GM19397 (cell line): ENCODE data around the gene RAB4A.

Source experiments
- ATAC-seq: cut with Tn5 transposase; IDR thresholded peaks from one replicate; pipeline ENCODE4 v1.9.1; 2021; ENCODE audit warnings: mild to moderate bottlenecking, moderate library complexity; ENCODE audit not compliant: unreplicated experiment

Gene RAB4A

DNA sequence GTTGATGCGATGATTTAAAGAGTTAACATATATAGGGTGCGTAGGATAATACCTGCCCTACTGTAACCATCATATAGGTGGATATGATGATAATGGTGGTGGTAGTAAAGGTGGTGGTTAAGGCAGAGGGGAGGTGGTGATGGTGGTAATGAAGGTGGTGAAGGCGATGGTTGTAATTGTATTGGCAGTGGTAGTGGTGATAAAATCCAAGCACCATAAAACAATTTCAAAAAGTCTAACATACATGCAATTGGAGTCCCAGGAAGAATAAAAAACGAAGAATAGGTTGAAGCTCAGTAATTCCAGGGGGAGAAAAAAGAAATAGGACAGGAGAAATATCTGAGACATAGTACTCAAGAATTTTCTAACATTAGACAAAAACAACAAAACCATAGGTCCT lies 27.3 kb upstream of the RAB4A start:
- ATAC-seq, result no peak

DNA sequence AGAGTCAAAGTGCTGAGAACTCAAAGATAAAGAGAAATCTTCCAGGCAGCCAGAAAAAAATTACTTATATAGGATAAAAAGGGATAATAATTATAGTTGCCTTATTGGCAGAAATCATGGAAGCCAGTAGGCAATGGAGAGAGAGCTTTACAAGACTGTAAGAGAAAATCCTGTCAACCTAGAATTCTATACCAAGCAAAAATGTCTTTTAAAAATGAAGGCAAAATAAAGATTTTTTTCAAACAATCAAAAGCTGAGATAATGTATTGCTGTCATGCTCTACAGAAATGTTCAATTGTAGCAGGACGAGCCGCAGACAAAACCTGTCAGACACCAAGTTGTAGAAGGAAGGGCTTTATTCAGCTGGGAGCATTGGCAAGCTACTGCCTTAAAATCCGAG lies 26.8 kb upstream of the RAB4A start:
- ATAC-seq, result no peak

DNA sequence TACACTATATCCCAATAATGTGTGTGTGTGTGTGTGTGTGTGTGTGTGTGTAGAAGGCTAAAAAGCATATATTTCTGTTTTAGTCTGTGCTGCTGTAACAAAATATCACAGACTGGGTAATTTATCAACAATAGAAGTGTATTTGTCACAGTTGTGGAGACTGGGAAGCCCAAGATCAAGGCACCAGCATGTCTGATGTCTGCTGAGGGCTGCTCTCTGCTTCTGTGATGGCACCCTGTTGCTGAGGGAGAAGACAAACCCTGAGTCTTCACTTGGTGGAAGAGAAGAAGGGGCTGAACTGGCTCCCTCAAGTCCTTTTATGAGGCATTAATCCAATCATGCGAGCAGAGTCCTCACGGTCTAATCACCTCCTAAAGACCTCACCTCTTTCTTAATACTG lies 23.0 kb upstream of the RAB4A start:
- ATAC-seq, result no peak

DNA sequence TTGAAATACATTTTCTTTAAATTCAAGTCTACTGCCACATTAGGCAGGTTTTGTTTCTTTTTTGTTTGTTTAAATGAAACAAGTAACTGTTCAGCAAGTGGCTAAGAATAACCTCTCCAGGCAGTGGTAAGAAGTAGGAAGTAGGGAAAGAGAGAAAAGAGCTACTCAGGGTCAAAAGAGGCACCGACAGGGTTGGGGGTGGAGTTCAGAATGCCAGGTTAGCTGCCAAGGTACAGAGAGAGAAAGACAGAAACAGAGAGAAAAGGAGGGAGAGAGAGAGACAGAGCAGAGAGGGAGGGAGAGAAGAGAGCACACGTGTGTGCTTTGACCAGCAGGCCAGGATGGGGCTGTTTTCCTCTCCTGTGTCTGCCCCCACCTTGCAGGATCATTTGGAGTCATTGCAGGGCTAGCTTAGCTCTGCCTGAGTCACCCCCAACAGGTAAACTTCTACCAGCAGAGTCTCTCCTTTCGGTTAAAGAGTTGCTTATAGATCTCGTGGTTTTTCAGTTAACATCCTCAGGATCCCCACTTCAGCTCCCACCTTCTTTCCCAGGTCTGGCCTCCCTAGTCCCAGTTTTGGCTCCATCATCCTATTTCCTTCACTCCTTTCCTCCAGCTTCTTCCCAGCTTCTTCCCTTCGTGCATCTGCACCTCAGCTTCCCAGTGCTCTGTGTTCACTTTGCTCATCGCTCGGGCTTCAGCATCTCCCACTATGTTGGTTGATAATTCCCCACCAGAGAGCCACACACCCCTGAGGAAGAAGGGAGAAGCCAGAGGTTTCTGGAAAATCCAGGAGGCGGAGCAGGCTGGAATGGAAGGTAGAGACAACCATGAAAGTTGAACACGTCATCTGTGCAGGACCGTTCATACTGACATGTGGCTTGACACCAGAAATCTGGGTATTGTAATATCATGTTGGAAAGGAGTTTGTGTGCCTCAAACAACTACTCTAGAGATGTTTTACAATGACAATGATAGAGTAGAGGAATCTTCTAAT lies 21.8 kb upstream of the RAB4A start:
- no peak for ATAC-seq

DNA sequence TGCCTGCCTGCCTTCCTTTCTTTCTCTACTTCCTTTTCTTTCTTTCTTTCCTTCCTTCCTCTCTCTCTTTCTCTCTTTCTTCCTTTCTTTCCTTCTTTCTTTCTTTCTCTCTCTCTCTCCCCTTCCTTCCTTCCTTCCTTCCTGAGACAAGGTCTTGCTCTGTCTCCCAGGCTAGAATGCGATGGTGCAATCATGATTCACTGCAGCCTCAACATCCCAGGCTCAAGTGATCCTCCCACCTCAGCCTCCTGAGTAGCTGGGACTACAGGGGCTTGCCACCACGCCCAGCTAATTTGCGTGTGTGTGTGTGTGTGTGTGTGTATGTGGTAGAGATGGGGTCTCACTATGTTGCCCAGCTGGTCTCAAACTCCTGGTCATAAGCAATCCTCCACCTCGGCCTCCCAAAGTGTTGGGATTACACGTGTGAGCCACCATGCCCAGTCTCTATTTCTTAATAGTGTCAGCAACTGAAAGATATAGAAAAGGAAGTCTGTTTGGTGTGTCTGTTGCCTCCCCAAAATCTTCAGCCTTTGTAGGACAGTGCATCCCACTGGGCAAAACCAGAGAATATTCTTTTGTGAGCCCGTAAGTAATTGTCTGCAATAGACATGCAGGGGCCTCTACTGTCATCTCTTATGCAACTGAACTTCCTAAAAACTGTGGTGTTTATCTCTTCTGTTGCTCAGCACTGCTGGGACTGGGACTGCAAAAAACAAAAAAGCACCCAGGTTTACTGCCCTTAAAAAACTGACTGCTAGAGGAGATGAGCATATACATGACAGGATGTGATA lies 20.9 kb upstream of the RAB4A start:
- ATAC-seq, result no peak

DNA sequence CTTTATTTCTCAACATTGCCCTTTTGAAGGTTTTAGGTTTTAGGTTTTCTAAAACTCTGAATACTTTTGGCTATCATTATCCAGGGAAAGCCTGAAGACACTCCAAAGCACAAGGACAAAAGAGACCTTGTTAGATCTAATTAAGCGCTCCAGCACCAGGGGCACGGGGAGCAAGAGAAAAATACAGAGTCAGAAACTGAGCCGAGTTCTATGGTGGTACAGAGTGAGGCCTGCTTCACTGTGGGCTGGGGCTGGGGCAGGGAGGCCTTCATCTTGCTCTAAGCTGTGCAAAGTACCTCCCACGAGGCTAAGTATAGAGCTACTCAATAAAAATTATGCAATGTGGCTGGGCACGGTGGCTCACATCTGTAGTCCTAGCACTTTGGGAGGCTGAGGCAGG lies 19.7 kb upstream of the RAB4A start:
- ATAC-seq, result no peak

DNA sequence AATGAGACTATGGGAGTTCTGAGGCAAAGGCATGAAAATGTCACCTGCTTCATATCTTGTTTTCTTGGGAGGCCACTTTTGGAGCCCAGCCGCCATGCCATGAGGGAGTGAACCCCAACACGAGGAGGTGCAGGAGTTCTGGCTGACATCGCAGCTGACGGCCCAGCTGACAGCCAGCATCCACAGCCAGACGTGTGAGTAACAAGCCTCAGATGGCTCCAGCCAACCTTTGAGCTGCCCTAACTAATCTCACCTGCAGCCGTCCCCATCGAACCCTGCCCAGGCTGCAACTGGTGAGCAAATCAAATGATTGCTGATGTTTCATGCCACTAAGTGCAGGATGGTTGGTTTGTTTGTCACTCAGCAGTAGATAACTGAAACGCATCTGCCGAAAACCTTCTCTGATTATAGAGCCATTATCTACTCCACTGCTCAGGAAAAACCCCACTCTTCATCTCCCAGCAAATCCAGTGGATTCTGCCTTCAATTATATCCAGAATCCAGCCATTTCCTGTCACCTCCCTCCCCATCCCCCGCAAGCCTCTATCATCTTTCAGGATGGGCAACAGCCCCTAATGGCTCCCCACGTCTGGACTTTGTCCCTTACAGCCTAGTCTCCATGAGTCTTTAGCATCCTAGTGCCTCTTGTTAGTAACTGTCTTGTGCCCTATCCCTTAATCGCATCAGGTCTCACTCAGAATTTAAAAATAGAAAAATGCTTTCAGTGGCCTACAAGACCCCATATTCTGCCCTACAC lies 18.5 kb upstream of the RAB4A start:
- no peak for ATAC-seq

DNA sequence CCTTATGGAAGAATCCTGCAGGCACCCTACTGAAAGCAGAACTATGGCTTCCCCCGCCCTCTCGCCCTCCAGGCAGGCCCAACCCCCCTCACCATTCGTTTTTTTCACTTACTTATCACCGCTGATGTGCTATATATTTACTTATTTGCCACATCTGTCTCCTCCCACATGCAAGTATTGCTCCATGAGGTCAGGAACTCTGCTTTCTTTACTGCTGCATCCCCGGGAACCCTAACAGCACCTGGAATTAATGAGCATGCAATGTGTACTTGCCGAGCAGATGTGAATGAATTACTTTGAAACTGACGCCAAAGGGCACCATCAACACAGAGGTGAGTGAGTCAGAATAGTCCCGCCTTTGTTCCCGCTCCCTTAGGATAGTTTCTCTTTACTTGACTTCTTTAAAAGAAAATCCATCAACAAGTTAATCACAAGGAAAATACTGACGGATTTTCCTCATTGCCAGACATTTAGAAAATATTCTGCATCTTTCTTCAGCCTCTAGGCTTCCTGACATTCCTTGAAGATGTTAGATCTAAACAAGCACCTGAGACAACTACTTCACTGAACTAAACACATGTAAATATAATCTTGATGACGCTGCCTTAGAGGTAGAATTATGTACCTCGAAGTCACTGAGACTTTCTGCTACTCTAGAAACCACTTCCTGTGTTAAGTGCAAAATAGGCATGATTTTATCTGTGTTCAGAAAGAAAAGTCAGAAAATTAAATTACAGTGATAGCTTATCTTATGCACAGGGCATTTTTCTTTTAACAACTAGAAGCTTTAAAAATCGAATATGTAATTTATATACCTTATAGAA lies 17.5 kb upstream of the RAB4A start:
- ATAC-seq, result no peak

DNA sequence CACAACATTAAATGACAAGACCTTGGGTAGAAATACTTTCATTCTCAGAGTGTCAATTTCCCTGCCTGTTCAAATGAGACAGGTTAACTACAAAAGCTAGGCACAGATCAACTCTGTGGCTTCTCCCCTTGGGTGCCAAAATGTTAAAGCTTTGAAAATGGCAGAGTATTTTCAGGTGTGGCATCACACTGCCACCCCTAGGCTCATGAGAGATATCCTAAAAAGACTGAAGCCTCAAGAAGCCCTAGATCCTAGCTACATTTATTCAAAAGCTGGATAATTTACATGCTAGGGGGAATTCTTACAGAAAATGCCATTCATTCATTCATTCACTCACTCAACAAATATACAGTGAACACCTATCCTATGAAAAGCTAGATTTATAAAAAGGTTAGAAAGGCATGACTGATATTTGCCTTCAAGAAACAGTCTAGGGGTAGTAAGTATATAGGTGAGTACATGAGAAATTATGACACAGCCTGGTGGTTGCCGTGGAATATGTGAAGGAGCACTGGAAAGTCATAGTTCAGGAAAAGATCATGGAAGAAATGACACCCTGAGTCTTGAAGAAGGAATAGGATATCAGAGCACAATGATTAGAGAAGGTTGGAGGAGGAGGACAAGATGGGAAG lies 15.9 kb upstream of the RAB4A start:
- no peak for ATAC-seq

DNA sequence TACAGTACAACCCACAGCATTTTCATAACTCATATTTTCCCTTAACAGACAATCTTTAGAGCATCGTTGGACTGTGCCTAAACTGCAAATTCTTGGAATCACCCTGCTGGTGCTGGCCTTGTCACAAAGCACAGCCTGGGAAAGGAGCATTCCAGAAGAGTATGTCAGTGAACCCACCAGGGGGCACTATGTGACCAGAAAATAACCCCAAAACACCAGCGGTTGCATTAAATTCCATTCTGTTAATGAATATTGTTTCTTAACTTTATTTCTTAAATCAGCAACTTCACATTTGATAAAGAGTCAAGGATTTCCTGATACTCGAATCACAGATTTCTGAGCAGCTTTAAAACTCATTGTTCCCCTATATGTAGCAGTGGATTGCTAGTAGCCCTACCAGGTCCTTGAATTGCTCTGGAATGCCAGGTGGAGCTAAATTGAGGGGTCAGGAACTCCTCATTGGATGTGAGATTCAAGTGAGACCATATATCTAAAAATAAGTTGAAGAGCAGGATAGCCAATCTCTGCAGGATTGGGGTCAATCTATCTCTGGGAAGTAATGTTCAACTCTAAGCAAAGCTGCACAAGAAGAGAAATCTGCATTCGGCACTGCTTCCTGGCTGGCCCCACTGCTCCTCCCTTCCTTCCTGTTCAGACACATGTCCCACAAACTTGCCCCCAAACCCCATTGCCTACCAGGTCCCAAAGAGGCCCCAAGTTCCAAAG lies 12.7 kb upstream of the RAB4A start:
- no peak for ATAC-seq

DNA sequence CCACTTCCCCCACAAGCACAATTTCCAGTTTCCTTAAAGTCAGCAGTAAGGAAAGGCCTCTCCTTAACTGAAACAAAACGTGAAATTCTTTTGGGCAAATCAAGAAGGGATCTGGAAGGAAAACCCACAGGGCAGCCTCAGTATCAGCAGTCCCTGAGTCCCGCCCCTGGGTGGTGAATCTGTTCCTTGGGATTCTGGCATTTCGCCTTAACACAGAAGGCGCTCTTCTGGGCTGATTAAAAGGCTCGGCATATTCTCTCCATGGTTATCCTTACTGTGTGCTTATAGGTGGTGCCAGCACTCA lies 12.2 kb upstream of the RAB4A start:
- no peak for ATAC-seq

DNA sequence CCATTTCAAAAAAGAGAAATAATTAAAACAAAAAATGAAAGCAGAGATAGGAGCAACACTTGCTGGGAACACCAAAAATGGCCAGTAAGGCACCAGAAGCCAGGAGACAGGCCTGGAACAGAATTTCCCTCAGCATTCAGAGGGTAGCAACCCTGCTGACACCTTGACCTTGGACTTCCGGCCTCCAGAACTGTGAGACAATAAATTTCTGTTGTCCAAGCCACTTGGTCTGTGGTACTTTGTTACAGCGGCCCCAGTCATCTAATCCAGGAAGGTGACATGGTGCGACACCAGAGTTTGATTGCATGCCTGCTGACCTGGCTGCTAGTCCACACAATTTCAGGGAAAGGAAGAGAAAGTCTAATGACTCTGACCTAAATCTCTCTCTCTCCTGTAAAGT lies 10.6 kb upstream of the RAB4A start:
- ATAC-seq, result no peak

DNA sequence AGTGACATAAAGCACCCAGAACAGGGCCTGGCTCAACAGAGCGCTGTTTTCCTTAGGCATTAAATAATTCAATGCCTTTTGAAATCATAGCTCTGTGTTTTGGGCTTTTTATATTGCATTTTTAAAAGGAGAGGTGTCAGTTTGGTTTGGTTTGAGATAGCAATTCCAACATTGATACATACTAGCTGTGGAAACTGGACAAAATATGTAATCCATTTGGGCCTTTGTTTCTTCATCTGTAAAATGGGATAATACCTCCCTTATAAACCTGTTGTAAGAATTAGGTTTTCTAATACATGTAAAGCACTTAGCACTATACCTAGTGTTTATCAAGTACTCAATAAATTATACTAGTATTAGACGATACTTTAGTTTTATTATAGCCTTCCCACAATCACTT lies 8.7 kb upstream of the RAB4A start:
- ATAC-seq, result no peak

DNA sequence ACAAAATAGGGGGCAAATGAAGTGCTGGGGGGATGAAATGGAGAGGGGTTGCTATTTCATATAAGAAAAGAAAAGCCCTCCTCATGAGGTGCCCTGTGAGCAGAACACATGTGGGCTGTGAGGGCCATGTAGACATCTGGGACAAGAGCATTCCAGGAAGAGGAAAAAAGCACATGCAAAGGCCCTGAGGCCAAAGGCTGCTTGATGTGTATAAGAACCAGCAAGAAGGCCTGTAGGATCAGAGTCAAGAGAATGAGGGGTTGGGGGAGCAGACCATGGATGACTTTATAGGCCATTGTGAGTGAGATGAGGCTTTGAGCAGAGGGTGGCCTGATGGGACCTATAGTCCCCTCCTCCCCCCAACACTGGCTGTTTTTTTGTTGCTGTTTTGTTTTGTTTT lies 7.7 kb upstream of the RAB4A start:
- ATAC-seq, result no peak

DNA sequence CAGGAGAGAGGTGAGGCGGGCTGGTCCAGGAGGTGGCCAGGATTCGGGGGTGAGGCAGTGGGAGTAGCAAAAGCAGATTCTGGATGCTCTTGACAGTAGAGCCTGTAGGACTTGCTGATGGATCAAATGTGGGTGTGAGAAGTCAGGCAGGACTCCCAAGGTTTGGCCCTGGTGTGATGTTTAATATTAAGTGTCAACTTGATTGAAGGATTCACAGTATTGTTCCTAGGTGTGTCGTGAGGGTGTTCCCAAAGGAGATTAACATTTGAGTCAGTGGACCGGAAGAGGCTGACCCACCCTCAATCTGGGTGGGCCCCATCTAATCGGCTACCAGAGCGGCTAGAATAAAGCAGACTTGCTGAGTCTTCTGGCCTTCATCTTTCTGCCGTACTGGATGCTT lies 6.8 kb upstream of the RAB4A start:
- no peak for ATAC-seq

DNA sequence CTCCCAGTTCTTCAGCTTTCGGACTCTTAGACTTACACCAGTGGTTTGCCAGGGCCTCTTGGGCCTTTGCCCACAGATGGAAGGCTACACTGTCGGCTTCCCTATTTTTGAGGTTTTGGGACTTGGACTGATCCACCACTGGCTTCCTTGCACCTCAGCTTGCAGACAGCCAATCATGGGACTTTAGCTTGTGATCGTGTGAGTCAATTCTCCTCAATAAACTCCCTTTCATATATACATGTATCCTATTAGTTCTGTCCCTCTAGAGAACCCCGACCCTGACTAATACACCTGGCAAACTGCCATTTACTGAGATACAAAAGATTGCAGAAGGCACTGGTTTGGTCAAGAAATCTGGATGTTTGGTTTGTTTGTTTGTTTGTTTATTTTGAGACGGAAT lies 6.4 kb upstream of the RAB4A start:
- no peak for ATAC-seq

DNA sequence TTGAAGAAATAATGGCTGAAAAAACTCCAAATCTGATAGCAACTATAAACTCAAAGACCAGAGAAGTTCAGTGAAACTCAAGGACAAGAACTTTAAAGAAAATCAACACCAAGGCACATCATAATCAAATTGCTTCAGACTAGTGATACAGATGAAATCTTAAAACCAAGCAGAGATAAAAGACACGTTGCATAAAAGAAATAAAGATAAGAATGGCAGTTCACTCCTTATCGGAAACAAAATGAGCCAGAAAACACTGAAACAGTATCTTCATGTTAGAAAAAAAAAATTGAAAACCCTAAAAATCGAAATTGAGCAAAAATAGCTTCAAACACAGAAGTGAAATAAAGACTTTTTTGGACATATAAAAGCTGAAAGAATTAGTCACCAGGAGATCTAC lies 4.6 kb upstream of the RAB4A start:
- ATAC-seq, result no peak

DNA sequence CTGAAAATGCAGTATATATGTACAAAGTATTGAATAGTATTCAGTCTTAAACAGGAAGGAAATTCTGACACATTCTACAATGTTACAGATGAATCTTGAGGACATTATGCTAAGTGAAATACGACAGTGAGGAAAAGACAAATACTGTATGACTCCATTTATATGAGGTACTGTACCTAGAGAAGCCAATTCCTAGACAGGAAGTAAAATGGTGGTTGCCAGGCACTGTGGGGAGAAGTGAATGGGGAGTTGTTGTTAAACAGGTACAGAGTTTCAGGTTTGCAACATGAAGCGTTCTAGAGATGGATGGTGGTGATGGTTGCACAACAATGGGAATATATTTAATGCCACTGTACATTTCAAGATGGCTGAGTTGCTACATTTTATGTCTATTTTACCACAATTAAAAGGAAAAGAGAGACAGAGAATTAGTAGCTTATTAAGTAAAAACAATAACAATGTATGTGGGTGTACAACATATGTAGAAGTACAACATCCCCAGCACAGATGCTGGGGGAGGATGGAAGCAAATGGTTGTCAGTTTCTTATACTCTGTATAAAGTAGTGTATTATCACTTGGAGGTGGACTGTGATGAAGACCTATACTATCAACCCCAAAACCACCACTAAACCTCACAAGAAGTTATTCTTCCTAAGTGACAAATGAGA lies 3.9 kb upstream of the RAB4A start:
- ATAC-seq, result no peak

DNA sequence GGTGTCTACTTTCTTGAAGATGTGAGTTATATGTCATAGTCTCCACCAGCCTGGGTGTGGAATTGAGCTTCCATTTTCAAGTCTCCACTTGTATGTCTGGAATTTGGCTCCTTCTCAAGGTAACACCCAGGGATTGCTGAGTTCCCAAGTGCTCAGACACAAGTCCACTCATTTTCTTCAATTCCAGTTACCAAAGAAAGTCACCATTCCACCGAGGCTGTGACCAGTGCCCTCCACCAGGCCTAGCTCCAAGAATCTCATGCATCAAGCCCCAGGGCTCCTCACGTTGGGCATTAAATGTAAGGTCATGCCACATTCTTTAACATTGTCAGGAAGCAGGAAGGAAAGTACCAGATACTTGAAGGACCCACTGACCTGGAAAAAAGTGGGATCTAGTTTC lies 2.4 kb upstream of the RAB4A start:
- no peak for ATAC-seq
